Measurements from ENCODE around the gene INO80B.

GRCh38 chr2:74458938-74459363, 4.1 kb downstream of the INO80B start:
- TF ChIP-seq, protein P1, sequence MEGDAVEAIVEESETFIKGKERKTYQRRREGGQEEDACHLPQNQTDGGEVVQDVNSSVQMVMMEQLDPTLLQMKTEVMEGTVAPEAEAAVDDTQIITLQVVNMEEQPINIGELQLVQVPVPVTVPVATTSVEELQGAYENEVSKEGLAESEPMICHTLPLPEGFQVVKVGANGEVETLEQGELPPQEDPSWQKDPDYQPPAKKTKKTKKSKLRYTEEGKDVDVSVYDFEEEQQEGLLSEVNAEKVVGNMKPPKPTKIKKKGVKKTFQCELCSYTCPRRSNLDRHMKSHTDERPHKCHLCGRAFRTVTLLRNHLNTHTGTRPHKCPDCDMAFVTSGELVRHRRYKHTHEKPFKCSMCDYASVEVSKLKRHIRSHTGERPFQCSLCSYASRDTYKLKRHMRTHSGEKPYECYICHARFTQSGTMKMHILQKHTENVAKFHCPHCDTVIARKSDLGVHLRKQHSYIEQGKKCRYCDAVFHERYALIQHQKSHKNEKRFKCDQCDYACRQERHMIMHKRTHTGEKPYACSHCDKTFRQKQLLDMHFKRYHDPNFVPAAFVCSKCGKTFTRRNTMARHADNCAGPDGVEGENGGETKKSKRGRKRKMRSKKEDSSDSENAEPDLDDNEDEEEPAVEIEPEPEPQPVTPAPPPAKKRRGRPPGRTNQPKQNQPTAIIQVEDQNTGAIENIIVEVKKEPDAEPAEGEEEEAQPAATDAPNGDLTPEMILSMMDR (IDR thresholded peaks at IDR 0.05) = no peak
- TF ChIP-seq ZFX (IDR thresholded peaks at IDR 0.05; ENCODE audit: borderline replicate concordance) = no peak

Measured in 22Rv1 (cell line).